Activated gamma-delta T cell (primary cell): Measurements from ENCODE around the gene RFTN1.
"Not testable (repeated sequence)": the region's sequence is repeated elsewhere in the genome, so short reads cannot be mapped to it uniquely, and the experiment has no call there.

Source experiments
- DNase-seq: peaks from one replicate; lab custom pipeline; 2025; lab: John Stamatoyannopoulos, UW

The RFTN1 gene

GRCh38 chr3:16507578-16508242 lies 5.8 kb downstream of the RFTN1 start:
- DNase-seq: no peak

GRCh38 chr3:16506884-16507577 lies 6.5 kb downstream of the RFTN1 start:
- no peak for DNase-seq

GRCh38 chr3:16506451-16506850 lies 7.0 kb downstream of the RFTN1 start:
- DNase-seq: no peak

- DNase-seq: no peak
Observed at GRCh38 chr3:16504692-16505091, 8.8 kb downstream of the RFTN1 start.

GRCh38 chr3:16504242-16504641 lies 9.3 kb downstream of the RFTN1 start:
- no peak for DNase-seq

GRCh38 chr3:16503191-16503776 lies 10.2 kb downstream of the RFTN1 start:
- no peak for DNase-seq

GRCh38 chr3:16502347-16502908 lies 11.1 kb downstream of the RFTN1 start:
- no peak for DNase-seq

GRCh38 chr3:16501376-16501775 lies 12.1 kb downstream of the RFTN1 start:
- DNase-seq: no peak

GRCh38 chr3:16500911-16501310 lies 12.6 kb downstream of the RFTN1 start:
- DNase-seq: no peak

GRCh38 chr3:16500093-16500492 lies 13.4 kb downstream of the RFTN1 start:
- no peak for DNase-seq

- no peak for DNase-seq
Observed at GRCh38 chr3:16499351-16499750, 14.1 kb downstream of the RFTN1 start.

GRCh38 chr3:16498130-16498890 lies 15.2 kb downstream of the RFTN1 start:
- no peak for DNase-seq

GRCh38 chr3:16496408-16497222 lies 16.9 kb downstream of the RFTN1 start:
- no peak for DNase-seq

- DNase-seq: no peak
Observed at GRCh38 chr3:16496008-16496407, 17.5 kb downstream of the RFTN1 start.

- no peak for DNase-seq
Observed at GRCh38 chr3:16494814-16495431, 18.6 kb downstream of the RFTN1 start.

- DNase-seq: no peak
Observed at GRCh38 chr3:16494094-16494493, 19.4 kb downstream of the RFTN1 start.

- DNase-seq: no peak
Observed at GRCh38 chr3:16490062-16490619, 23.4 kb downstream of the RFTN1 start.

GRCh38 chr3:16489326-16490061 lies 24.0 kb downstream of the RFTN1 start:
- DNase-seq: not testable (repeated sequence)

- no peak for DNase-seq
Observed at GRCh38 chr3:16488637-16489036, 24.9 kb downstream of the RFTN1 start.
